ENCODE measurements around the gene CRYBA2. TPM values are rescaled to one million over a fixed set of nuclear protein-coding genes. Genes with fewer than 3 reads are reported as not detected.

The CRYBA2 gene
- total RNA-seq, 1 experiment from 2014 or later, result not detected

DNA sequence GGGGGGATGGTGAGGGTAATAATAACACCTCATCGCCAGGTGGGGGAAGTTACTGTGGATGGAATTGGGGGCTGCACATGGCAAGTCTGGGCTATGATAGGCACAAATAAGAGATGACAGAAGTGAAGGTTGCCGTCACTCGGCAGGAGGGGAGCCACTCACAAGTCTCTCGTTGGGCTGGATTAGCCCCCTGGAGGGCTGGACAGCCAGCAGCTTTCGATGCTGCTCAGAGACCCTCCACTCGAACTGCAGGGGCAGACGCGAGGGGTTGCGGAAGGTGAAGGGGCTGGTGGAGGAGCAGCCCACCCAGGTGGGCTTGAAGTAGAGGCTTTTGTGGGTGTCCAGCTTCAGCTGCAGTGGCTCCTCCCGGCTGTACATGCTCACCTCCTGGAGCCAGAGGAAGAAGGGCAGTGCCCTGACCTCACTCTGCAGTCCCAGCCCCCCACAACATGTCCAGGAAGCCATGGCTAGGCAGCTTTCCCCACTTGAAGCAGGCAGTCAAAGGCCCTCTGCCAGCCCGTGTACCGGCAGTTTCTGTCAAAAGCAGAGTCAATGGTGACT, 29.9 kb upstream of the CRYBA2 start:
- DNase-seq (ENCODE audit: low read depth), result no peak

DNA sequence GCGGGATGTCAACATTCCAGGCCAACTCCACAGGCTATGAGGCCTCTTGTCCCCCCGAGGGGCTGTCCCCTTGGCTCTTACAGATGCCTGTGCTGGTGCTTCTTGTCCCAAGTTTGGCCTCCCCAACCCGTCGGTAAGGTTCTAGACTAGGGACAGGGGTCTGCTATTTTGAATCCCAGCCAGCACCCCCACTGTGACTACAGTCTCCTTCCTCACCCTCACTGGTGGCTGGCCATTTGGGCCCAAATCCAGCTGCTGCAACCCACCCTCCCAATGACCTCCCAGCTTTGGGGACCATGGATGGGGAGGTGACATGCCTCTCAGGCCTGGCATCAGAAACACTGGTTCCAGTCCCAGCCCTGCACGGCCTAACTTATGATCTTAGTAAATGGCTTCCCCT, 29.4 kb upstream of the CRYBA2 start:
- DNase-seq (ENCODE audit: low read depth), result no peak

DNA sequence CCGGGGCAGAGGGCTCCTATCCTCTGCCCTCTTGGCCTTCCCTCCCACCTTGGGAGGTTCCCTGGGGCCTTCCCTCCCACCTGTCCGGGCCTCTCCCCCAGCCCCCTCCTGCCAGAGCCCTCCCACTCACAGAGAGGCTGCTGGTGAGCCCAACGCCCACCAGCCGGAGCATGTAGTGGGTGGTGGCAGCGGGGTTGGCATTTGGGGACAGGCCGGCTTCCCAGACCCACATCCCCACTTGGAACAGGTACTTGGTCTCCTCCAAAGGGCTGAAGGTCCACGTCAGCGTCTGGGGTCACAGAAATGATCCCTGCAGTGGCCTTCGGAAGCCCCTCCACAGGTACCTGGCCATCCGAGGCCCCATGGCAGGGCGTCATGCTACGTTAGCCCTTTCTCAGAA, 28.8 kb upstream of the CRYBA2 start:
- no peak for DNase-seq (ENCODE audit: low read depth)

DNA sequence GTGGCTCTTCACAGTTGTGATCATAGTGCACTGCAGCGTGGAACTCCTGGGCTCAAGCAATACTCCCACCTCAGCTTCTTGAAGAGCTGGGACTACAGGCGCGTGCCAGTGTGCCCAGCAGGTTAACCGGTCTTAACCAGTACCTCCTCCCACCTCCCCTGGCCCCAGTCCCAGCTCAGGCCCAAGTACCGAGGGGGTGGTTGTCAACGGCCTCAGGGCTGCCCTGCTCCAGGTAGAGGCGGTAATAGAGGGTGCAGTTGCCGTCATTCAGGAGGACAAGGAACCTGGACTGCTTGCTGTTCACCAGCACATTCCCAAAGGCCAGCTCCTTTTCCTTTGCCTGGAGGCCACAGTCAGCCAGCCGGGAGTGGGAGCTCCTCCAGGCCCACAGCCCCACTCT, 28.4 kb upstream of the CRYBA2 start:
- DNase-seq (ENCODE audit: low read depth), result no peak

DNA sequence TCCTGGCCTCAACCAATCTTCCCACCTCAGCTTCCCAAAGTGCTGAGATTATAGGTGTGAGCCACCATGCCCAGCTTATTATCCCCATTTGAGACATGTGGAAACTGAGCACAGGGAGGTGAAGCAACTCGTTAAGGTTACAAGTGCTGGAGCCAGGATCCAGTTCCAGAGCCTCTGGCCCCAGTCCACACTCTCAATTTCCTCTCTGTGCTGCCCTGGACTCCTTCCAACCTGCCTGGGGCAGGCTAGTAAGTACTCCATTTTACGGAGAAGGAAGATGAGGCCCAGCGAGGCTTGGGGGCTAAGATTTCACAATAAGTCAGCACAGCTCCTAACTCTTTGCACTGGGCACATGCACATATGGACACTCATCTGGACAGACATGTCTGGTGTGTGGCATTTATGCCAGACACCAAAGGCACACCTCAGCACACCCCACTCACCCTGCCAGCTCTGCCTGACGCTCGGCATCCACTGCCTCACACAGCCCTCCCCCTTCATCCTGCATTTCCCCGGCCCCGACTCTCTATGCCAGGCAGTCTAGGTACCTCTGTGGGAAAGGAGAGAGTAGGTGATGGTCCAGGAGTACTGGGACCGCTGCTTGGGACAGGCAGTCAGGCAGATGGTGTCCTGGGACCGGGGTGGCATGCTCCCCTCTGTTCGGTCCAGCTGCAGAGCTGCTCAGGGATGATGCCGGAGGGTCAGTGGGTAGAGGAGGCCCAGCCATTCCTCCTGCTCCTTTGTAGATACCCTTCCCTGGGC, 27.6 kb upstream of the CRYBA2 start:
- DNase-seq (ENCODE audit: low read depth), result no peak

DNA sequence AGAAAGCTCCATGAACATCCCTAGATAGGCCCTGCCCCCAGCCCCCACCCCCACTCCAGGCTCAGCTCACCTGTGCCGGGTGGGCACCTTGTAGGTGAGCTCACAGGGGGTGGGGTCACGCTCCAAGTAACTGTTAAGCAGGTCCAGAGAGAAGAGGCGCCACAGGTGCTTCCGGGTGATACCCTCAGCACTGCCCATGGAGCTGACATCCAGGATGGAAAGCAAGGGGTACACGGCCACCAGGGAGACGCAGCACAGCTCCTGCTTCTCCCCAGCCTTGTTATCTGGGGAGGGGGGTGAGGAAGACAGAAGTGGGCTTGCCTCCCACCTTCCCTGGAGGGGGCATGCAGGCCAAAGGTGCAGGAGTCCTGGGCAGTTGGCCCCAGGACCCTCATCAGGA, 26.2 kb upstream of the CRYBA2 start:
- DNase-seq (ENCODE audit: low read depth), result no peak

DNA sequence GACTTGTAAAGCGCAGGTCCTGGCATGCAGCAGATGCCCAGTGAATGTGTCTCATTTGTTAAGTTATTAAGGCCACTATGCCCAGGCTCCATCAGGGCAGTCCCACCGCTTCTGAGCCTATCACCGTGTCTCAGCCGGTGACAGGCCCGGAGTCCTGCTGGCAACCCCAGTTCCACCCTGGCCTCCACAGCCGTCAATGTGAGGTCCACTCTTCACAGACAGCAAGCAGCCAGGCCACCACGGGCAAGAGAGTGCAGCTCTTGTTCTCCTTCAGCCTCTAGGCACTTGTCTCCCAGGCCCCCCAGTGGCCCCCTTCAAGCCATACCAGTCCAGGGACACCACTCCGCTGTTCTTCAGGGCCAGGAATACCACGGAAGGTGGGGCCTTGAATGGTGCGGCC, 25.5 kb upstream of the CRYBA2 start:
- no peak for DNase-seq (ENCODE audit: low read depth)

DNA sequence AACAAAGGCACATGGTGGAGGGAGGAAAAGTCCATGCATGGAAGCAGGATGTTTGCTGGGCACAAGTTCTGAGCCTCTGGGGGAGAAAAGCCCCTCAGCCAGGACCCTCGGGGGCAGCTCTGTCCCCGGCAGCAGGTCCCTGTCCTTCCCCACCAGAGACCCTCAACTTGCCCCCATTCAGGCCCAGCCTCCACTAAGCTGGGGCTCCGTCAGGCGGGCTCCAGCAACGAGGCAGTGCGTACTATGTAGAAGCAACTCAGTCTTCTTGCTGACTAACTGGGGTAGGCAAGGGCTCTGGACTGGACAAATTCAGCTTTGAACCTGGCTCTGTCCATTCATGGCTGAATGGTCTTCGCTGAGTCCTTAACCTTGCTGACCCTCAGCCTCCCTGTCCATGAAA, 25.1 kb upstream of the CRYBA2 start:
- no peak for DNase-seq (ENCODE audit: low read depth)

DNA sequence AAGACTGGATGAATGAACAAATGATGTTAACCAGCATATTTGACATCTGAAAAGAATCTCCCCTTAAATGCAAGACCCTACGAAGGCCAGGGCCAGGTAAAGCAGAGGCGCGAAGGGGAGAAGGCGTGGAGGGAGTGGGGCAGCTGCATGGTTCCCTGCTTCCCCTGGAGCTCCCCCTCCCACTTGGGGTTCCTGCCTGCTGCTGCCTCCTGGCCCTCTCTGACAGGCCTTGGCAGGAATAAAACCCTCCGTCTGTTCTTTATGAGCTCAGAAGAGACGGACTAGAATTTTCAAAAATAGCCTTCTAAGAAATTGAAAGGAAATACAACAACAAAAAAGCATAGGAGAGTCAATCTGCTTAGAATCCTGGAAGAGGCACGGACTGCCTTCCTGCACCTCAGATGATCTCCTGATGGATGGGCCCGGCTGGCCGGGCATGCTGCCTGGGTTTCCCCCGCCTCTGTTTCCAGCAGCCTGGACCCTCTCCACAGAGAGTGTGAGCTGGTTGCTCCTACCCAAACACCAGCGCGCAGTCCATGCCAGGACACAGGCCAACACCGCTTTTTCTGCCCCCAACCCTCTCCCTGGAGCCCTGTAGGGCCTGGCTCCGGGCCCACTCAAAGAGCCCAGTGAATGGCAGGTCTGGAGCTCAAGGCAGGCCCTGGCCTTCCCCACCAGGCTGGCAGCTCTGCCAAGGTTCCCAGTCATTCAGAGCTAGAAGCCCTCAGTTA, 24.1 kb upstream of the CRYBA2 start:
- DNase-seq (ENCODE audit: low read depth), result no peak

DNA sequence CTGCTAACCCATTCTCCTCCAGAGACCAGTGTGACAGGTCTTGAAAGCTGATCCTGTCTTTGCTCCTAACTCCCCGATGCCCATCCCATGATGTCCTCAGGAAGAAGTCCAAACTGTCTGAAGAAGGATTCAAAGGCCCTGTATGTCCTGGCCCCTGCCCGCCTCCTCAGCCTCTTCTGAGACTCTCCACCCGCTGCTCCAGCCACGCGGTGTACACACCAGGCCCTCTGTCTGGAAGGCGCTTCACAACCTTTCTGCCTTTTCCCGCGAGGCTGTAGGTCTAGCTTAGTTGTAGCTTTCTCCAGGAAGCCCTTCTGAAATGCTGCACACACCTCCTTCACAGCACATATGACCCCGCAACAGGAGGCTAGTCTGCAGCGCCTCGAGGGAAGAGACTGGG, 23.5 kb upstream of the CRYBA2 start:
- no peak for DNase-seq (ENCODE audit: low read depth)

DNA sequence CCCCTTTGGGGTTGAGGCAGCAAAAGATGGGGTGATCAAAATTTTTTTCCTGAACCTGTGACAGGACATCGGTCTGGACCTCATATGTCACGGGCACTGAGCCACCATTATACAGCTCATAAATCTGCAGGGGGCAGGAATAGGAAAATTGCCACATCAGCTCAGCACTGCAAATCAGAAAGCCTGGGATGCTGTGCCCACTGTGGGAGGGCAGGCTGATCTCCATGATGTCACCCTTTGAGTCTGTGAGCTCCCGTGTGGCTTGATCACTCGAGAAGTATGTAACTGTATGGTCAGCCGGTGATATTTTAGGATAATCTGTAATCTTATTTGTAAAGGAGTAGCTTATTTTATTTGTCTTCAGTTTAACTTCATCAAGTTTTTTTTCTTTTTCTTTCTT, 17.7 kb upstream of the CRYBA2 start:
- no peak for DNase-seq (ENCODE audit: low read depth)

DNA sequence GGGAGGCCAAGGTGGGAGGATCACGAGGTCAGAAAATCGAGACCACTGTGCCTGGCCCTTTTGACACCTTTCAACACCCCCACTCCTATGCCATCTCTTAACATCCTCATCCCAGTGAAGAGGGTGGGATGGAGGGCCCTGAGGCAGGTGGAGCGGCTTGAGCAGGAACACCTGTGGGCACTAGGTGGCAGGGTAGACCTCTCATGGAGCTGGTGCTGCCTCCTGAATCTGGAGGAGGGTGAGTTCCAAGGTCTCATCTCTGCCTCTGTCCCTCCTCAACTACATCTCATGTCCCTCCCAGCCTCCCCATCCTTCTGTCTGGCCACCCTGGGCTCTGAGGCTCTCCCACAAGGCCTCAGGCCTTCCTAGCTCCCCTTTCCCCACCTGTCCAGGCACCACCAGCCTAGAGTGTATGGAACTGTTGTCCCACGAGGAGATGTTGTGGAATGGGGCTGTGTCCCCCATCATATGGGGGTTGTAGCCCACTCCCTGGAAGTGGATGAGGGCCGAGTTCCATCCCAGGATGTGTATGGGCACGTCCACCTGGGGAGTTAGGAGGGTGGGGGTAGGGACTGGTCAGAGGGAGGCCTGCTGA, 17.0 kb upstream of the CRYBA2 start:
- DNase-seq (ENCODE audit: low read depth), result no peak

DNA sequence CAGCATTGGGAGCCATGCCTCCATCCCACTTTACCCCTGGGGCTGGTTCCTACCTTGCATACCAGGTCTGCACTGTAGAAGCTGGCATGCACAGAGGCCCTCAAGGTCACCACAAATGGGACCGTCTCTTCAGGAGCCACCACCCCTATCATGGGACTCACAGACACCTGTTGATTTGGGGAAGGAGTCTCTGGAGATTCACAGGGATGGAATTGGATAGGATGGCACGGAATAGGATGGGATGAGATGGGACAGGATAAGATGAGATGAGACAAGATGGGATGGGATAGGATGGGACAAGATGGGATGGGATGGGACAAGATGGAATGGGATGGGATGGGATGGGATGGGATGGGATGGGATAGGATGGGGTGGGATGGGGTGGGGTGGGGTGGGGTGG, 16.1 kb upstream of the CRYBA2 start:
- no peak for DNase-seq (ENCODE audit: low read depth)

DNA sequence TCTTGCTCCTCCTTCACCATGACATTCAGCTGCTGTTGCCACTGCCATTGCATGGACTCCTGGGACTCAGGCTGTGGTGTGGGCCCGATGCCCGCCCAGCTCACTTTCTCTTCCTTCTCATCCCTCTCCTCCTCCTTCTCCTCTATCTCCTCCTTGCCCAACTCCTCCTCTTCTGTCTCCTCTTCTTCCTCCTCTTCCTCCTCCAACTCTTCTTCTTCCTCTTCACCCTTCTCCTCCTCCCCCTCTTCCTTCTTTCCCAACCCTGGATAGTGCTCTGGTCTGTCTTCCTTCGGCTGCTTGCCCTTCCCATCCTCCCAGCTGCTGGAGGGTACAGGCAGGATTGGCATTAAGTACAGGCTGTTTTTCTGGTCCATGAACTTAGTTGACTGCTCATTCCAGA, 10.8 kb upstream of the CRYBA2 start:
- DNase-seq (ENCODE audit: low read depth), result no peak

DNA sequence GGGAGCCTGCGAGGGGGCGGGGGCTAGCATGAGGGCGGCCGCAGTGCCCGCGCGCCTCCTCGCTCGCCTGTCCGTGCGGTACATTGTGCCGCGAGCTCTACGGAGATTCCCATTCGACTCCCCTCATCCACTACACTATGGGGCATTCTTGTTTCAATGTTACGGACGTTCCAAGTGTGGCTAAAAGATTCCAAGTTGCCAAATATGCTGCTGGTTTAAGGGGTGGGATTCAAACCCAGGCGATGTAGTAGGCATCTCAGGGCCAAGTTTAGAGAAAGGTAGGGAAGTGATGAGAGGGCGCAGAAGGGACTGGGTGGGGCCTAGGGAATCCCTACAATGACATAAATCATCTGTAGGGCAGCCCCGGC, 10.0 kb upstream of the CRYBA2 start:
- no peak for DNase-seq (ENCODE audit: low read depth)

DNA sequence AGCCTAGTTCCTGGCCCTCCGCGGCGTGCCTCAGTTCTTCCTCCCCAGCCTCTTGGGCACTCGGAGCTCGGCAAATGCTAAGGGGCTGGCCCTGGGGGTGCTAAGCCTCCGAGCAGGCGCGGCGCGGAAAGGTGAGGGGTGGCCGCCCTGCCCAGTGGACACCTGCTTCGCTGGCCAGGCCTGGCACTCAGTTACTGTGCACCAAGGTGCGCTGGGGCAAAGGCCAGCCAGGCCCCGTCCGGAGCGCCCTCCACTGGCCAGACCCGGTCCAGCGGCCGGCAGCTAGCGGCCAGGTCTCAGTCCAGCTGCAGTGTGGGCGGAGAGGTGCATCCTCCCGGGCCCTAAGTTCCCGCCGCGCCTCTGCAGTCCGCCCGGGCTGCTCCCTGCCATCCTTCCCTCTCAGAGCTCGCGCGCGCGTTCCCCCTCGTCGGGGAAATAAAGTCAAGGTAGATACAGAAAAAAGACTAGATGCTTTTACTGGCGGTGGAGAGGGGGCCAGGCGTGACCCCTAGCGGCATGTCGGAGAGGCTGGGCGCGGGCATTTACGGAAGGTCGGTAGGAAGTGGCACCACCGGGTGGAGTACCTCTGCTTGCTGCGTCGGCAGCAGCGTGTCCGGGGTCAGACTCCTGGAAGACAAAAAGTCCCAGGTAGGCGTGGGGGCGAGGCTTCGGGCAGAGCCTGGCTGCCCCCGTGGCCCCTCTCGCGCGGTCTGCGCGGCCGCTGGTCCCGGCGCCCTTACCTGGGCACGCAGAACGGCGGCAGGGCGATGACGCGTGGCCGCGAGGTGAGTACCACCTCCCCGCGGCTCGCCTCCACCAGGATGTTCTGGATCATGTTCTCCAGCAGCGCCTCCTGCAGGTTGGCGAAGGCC, 9.4 kb upstream of the CRYBA2 start:
- no peak for DNase-seq (ENCODE audit: low read depth)

DNA sequence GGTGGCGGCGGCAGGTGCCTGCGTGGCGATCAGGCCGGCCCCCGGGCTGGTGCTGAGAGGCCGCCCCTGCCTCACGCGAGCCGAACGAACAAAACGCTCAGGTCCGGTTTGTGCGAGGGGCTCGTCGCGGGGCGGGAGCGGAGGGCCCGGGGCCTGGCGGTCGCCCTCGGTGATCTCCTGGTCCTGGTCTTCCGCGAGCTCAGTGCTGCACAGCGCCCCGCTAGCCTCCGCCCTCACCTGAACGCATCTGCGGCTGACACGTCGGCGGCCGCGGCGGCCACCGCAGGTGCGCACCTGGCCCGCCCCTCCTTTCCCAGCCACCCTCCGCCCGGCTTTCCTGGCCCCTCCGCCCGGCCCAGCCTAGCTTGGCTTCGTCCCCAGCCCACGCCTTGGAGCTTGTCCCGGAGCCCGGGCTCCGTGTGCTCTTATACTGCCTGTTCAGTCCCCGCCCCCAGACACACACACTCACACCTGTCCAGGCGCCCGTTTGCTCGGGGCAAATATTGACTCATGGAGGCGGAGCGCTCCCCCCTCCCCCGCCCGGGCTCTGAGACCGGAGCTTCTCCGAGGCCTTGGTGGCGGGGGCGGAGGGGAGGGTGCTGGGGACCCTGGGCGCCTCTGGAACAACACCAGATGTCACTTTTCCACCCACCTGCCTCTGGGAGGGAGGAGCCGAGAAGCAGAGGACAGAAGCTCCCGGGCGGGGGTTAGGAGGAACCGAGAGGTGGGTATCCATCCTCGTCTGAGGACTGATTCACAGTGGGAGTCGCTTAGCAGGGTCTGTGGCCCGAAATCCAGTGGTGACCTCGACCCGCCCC, 8.6 kb upstream of the CRYBA2 start:
- DNase-seq (ENCODE audit: low read depth), result no peak

DNA sequence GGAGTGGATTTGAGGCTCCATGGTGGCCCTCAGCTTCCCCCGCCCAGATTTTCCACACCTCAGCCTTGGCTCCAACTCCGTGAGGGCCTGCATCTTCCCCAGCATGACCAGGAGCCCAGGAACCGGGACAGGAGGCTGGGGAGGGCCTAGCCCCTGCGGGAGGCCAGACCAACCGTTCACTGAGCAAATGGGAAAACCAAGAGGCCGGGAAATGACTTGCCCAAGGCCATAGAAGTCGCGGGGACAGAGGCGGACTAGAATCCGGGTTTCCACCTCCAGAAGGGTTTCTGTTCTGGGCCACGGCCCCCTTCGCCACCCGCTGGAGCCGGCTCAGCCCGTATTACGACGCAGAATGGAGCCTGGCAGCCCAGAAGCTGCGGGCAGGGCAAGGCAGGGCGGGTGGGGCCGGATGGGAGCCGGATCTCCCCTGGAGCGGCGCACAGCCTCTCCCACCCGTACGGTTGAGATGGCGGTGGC, 7.9 kb upstream of the CRYBA2 start:
- DNase-seq (ENCODE audit: low read depth), result no peak

DNA sequence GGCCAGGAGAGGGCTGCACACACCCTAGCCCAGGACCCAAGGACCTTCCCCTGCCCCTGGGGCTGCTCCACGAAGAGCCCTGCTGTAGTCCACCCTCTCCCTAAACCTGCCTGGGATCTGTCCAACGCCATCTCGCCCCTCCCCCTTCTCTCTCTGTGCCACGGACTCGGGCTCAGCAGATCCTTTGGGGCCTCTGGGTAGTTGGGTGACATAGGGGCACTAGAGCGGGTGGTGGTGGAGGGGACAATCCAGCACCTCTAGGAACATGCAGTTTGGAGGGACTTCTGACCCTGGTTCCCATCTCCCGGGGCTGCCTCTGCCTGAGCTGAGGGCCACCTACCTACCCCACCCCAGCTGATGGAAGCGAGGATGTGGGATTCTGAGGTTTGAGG, 7.3 kb upstream of the CRYBA2 start:
- no peak for DNase-seq (ENCODE audit: low read depth)

DNA sequence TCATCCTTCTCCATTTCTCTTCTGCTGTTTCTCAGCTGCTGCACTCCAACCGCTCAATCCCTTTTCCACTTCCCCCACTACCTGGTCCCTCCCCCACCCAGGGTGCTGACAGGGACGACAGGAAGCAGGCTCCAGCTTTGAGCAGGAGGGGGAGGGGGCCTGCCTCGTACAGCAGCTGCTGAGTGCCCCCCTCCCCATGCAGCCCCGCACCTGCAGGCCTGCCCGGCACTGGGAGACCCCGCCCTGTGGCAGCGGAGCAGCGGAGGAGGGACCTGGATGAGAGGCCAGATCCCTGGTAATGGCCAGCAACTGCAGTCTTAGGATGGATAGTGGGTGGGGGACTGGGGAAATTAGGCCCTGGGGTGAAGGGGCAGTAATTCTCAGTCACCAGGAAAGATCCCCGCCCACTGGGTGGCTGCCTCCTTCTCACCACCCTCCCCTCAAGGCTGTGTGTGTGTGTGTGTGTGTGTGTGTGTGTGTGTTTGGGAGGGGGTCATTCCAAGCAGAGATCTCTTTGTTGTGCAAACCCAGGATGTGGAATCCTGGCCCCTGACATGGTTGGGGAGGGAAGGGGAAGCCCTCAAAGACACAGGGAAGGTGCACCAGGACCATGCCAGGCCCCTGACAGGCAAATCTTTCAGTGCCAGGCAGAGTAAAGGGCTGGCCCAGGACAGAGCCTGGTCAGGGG, 6.8 kb upstream of the CRYBA2 start:
- DNase-seq (ENCODE audit: low read depth), result no peak
